Tibial artery (tissue), 4 donors: Measurements from ENCODE around the gene KATNBL1.

Experiments
- DNase-seq, 2 donors: peaks; one replicate each; pipeline ENCODE4 v3.0.0-alpha.2; 2019
- H3K27ac ChIP-seq, 2 donors: fragments of 200-600 bp; sonication (generic) in 1 of 2; 1 replicate in 1 of 2; 2 replicates in 1 of 2; pipeline ENCODE4 v1.5.1; 2018 to 2019; ENCODE audit warnings: mild to moderate bottlenecking in 1 of 2
- H3K27me3 ChIP-seq, 2 donors: fragments of 200-600 bp; sonication (generic) in 1 of 2; one replicate each; pipeline versions ENCODE4 v1.5.1 to v1.6.0; 2016 to 2019
- H3K36me3 ChIP-seq, 3 donors: fragments of 200-600 bp; sonication (generic) in 2 of 3; one replicate each; pipeline ENCODE4 v1.5.1; 2016 to 2019; ENCODE audit warnings: mild to moderate bottlenecking in 2 of 3
- H3K4me1 ChIP-seq, 4 donors: fragments of 200-600 bp; sonication (generic) in 2 of 4; 1 replicate in 3 of 4; 2 replicates in 1 of 4; pipeline ENCODE4 v1.5.1; 2016 to 2019
- H3K4me3 ChIP-seq, 2 donors: fragments of 200-600 bp; sonication (generic) in 1 of 2; 1 replicate in 1 of 2; 2 replicates in 1 of 2; pipeline ENCODE4 v1.5.1; 2018 to 2019; ENCODE audit warnings: mild to moderate bottlenecking in 2 of 2
- H3K9me3 ChIP-seq, 3 donors: fragments of 200-600 bp; sonication (generic) in 1 of 3; one replicate each; pipeline ENCODE4 v1.5.1; 2016 to 2019
- intact Hi-C: fragments of 100-400 bp; cut with DNase I; formaldehyde crosslinking; loops from one replicate; pipeline ENCODE4 v1.15.0; 2023; ENCODE audit warnings: low total_unique reads
- TF ChIP-seq, protein P1 (sequence below), 2 experiments: fragments of 200-600 bp in 1 of 2; fragments of 450-650 bp in 1 of 2; IDR thresholded peaks; one replicate each; pipeline ENCODE4 v1.5.1; 2017 to 2019; ENCODE audit warnings: antibody characterized with exemption in 2 of 2, mild to moderate bottlenecking in 1 of 2, moderate library complexity in 1 of 2

KATNBL1 gene

DNA sequence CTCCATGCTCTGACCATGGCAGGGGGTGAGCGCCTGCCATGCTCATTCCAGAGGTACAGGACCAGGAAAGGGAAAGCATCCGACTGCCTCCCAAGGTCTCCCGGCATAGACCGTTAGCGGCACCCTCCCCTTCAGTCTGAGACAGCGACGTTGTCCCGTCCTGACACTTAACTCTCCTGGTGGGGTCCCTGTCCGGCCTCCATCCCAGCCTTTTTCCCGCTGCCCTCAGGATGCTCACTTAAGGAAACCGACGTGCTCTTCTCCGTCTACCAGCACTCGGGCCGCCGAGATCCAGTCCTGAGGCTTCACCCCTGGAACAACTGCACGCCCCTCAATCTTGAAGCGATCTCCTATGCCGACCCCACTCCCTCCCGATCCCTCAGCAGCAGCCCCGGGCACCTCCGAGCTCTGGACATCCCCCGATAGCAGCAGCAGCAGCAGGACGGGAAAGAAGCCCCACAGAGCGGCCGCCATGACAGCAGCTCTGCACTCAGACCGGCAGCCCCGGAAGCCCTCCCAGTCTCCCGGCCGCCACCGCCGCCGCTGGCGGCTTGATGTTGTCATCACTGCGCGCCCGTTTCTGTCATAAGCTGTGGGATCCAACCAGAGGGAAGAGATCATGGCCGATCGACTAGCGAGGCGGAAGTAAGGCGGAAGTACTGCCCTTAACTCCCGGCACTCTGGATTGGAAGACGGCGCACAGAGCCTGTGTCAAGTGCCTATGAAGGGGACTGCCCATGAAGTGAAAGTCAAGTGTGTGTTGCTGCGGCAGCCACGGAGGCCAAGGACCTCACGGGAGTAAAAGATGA, 108.3 kb downstream of the KATNBL1 start, which contains the start of the genes EMC7 and PGBD4:
EMC7 (minus strand) TSS at position 497 of the 809 bp plus-strand sequence; CDS start at position 474, 23 bp downstream.
PGBD4 (plus strand) TSS at position 718 of the 809 bp plus-strand sequence. CDS start 449 bp downstream, outside the sequence.
- H3K4me1 ChIP-seq: peaks cover 0 to 27% (median 22%) of the 10 kb centered on the region in 4 donors
- intact Hi-C loops: loop anchor here (5.0 kb wide), 1 partner anchor 121 kb away; no protein-coding TSS in a partner anchor
- DNase-seq: peak; percentile 99
- peak within 1 kb of the TSS; percentile 87 to 91 for H3K4me3 ChIP-seq
- no peaks in the 10 kb centered on the region for H3K36me3 ChIP-seq
- TF ChIP-seq, protein P1, sequence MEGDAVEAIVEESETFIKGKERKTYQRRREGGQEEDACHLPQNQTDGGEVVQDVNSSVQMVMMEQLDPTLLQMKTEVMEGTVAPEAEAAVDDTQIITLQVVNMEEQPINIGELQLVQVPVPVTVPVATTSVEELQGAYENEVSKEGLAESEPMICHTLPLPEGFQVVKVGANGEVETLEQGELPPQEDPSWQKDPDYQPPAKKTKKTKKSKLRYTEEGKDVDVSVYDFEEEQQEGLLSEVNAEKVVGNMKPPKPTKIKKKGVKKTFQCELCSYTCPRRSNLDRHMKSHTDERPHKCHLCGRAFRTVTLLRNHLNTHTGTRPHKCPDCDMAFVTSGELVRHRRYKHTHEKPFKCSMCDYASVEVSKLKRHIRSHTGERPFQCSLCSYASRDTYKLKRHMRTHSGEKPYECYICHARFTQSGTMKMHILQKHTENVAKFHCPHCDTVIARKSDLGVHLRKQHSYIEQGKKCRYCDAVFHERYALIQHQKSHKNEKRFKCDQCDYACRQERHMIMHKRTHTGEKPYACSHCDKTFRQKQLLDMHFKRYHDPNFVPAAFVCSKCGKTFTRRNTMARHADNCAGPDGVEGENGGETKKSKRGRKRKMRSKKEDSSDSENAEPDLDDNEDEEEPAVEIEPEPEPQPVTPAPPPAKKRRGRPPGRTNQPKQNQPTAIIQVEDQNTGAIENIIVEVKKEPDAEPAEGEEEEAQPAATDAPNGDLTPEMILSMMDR (IDR thresholded peaks at IDR 0.05): no peak
- no peaks in the 10 kb centered on the region for H3K27me3 ChIP-seq
- peak within 1 kb of the TSS; percentile 76 to 90 for H3K27ac ChIP-seq
- H3K9me3 ChIP-seq: no peaks in the 10 kb centered on the region

DNA sequence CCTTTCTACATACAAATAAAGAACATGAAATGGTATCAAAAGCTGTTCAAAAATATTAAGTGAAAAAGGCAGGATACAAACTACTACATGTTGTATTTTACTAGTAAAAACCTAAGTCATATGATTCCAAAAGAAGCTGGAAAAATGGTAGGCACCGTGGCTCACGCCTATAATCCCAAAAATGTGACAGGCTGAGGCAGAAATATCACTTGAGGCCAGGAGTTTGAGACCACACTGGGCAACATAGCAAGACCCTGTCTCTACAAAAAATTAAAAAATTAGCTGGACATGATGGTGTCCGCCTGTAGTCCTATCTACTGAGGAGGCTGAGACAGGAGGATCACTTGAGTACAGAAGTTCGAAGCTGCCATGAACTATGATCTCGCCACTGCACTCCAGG, 110.0 kb downstream of the KATNBL1 start:
- intact Hi-C loops: loop anchor here (5.0 kb wide), 1 partner anchor 122 kb away; no protein-coding TSS in a partner anchor
- H3K4me1 ChIP-seq: peaks cover 0 to 27% (median 22%) of the 10 kb centered on the region in 4 donors

More for the DNA sequence above, 110.0 kb downstream of the KATNBL1 start:
- Histone ChIP-seq H3K9me3 (no peaks in the 10 kb centered on the region), H3K4me3 (peak overlapping the region in 1 of 2 donors; percentile 91), H3K27me3 (no peaks in the 10 kb centered on the region), H3K27ac (no peak overlapping the region), H3K36me3 (peaks cover 4 to 7% (median 7%) of the 10 kb centered on the region in 3 donors)
- TF ChIP-seq, protein P1 (IDR thresholded peaks at IDR 0.05): no peak
- no peak for DNase-seq
